Stimulated activated naive CD8-positive, alpha-beta T cell treated with anti-CD3 and anti-CD28 coated beads, Interleukin-15, amount 100 ng/mL, for 72 hours (primary cell): ENCODE results near the gene DLX1.
A peak's percentile ranks its signal among the peaks of the same experiment; 100 is the strongest.

Source experiments
- ATAC-seq: fragments of 150-1000 bp; cut with Tn5 transposase; 2 replicates; pipeline ENCODE4 v1.10.0; 2021; ENCODE audit warnings: mild to moderate bottlenecking, moderate library complexity
- DNase-seq, 2 donors: peaks; one replicate each; pipeline ENCODE4 v3.0.0; 2021 to 2022
- H3K27ac Mint-ChIP-seq, 2 donors: one replicate each; pipeline ENCODE4 v1.8.0; 2022; ENCODE audit warnings: mild to moderate bottlenecking in 2 of 2, mixed read lengths in 2 of 2, moderate library complexity in 2 of 2
- H3K27me3 Mint-ChIP-seq: one replicate; pipeline ENCODE4 v1.8.0; 2022; ENCODE audit warnings: mixed read lengths
- H3K4me1 Mint-ChIP-seq: one replicate; pipeline ENCODE4 v1.8.0; 2022; ENCODE audit warnings: mild to moderate bottlenecking, mixed read lengths
- H3K4me3 Mint-ChIP-seq, 2 donors: one replicate each; pipeline ENCODE4 v1.8.0; 2022; ENCODE audit warnings: mild to moderate bottlenecking in 2 of 2, mixed read lengths in 2 of 2, moderate library complexity in 1 of 2
- H3K9me3 Mint-ChIP-seq, 2 donors: one replicate each; pipeline ENCODE4 v1.8.0; 2022; ENCODE audit warnings: mixed read lengths in 2 of 2

The DLX1 gene

DNA sequence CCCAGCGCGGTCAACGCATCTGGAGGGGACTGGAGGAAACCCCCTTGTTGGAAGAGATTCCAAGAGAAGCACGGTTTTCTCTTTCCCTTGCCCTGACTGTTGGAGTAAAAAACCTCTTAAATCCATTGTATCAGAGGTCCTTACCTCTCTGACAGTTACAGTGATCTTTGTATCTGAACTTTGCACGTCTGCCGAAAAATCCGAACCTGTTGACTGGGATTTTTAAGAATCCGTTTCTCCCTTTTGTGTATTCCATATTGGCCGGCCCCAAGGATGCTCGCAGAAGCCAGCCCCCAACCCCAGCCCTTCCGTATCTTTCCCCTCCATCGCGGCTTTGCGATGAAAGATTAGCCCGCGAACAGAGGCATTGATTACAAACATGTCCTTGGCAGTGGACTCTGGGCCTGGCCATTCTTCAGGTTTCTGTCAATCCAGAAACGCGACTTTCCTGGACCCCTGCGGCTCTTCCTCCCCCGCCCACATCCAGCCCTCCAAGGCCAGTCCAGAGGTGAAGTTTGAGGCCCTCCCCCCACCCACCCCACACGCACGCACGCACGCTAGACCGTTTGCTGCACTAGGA lies 4.6 kb upstream of the DLX1 start:
- Mint-ChIP-seq H3K4me3 (no peak overlapping the region), H3K4me1 (peaks cover 50% of the 10 kb centered on the region), H3K9me3 (no peaks in the 10 kb centered on the region), H3K27me3 (peaks cover 100% of the 10 kb centered on the region), H3K27ac (no peak overlapping the region)
- ATAC-seq: no peak
- DNase-seq: no peak

DNA sequence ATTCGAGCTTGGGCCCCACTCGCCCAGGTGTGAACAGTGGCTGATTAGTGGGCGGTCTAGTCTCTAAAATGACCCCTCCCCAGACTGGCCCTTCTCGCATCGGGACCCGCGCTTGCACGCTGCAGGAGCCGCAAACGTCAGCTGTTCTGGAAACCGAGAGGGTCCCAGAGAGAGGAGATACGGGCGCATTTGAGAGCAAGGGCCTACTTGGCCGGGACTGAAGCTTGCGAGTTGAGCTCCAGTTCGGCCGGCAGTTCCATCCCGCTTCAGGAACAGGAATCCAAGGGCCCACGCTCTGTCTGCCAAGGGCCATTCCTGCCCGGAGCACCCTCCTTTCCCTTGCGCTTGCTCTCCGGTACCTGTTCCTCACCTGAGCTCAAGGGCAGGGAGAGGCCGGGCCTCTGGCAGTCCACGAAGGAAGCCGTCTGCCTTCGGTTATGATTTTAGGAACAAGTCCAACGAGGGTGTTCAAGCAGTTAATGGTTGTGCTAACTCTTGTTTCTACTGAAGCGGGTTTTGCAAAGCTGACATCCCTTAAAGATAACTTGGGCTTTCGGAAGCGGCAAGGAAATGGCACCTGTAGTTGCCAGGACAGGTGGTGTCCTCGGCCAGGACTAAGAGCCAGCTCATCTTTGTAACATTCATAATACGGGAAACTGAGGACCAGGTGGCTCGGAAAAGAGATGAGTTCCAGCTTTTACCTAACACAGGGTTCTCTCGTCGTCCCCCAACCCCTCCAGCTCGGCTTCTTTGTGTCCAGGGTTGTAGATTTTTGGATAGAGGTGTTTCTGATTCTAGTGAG lies 3.9 kb upstream of the DLX1 start:
- Mint-ChIP-seq H3K4me3 (no peak overlapping the region), H3K27ac (no peak overlapping the region), H3K27me3 (peaks cover 100% of the 10 kb centered on the region), H3K4me1 (peaks cover 56% of the 10 kb centered on the region), H3K9me3 (no peaks in the 10 kb centered on the region)
- ATAC-seq (no peak), DNase-seq (no peak)

DNA sequence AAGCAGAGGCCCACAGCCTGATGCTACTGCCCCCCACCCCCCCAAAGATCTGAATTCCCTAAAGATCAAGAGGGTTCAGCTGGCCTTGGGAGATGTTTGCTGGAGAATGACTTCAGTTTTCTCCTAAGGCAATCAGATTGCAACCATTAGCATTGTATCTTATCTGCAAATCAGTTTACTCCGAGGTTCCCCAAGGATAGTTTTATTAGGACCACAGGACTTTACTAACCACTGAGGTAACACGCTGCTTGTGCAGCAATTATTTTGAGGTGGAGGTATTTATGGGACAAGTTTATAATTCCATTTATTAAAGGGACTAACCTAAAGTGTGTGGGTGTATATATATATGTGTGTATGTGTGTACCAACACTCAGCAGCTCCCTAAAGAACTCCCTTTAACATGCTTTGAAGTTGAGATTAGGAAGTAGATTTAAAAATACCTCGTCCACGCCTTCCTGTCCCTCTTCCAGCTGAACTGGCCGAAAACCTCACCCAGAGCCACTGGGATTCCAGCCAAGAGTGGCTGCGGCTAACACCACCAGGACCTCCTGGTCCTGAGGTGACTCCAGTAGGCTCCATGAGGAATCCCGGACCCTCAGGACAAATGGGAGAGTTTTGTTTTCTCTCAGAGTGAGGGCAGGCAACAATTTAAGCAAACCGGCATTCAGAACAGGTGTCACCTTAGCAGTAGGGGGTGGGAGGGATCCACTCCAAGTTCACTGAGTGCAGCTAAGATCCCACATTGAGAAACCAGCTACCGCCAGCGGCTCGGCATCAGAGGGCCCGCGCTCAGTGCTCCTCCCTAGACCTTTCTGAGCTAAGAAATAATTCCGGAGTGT lies 3.0 kb upstream of the DLX1 start:
- DNase-seq (no peak), ATAC-seq (no peak)
- H3K4me1 Mint-ChIP-seq: peaks cover 65% of the 10 kb centered on the region
- H3K4me3 Mint-ChIP-seq: peak overlapping the region in 1 of 2 donors; percentile 68
- H3K9me3 Mint-ChIP-seq: no peaks in the 10 kb centered on the region
- no peak overlapping the region for H3K27ac Mint-ChIP-seq
- H3K27me3 Mint-ChIP-seq: peaks cover 100% of the 10 kb centered on the region

DNA sequence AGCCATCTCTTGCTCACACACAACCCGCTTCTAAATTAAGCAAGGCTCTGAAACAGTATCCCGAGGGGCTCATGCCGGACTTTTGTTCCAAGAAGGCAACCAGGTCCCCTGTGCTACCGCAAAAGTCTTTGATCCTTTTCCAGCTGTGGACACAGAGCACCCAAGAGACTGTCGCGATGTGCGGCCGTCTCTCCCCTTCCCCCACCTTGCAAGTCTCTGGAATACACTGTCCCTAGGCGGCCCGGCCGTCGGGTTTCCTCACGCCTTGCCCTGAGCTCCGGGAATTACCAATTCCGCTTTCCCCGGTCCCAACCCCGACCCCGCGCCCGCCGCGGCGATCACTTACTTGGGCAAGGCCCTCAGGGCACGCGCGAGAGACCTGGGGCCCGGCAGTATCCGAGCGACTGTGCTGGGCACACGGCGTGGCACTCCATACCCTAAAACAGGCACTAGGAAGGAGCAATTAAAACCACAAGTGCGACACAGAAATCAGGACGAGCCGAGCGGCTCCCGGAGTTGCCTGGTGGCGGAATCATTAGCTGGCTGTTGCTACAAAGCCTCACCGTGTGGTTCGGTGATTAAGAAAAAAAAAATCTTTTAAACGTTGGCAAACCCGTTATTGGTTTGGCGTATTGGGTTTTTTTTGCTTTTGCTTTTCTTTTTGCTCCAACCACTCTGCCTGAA lies 2.2 kb upstream of the DLX1 start:
- H3K27me3 Mint-ChIP-seq: peaks cover 100% of the 10 kb centered on the region
- H3K27ac Mint-ChIP-seq: no peak overlapping the region
- H3K4me3 Mint-ChIP-seq: peak overlapping the region; percentile 81 to 89
- peaks cover 73% of the 10 kb centered on the region for H3K4me1 Mint-ChIP-seq
- H3K9me3 Mint-ChIP-seq: no peaks in the 10 kb centered on the region
- DNase-seq (no peak), ATAC-seq (no peak)

DNA sequence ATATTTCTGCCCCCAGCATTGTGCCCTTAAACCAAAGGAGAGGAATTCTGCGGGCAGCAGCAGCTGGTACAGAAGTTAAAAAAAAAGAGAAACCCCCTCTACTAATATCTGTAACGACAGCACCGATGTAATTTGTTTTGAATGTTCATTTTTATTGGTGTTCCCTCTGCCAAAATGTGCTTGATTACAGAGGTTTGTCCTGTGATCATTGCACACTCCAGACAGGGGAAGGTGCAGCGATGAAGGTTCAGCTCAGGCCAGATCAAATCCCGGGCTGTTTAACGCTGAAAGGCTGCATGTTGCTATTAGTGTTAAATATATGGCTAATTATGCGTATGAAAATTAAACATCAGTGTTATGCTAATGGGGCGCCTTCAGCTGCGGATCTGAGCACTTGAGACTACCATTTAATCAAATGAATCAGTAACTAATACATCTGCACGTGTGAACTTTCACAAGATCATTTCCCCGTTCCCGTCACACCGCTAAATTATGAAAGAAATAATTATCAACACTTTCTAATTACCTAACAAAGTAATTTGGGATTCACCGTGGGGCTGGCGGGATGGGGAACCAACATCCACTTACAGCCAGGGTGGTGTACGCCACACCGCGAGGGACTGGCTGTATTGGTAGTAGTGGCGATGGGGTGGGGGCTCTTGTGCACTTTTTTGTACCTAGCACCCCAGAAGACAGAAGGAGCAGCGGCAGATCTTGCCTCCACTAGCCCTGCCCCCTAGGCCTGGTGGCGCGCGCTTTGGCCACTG lies 1.5 kb upstream of the DLX1 start:
- DNase-seq (no peak), ATAC-seq (no peak)
- H3K27me3 Mint-ChIP-seq: peaks cover 100% of the 10 kb centered on the region
- no peaks in the 10 kb centered on the region for H3K9me3 Mint-ChIP-seq
- no peak overlapping the region for H3K27ac Mint-ChIP-seq
- H3K4me1 Mint-ChIP-seq: peaks cover 80% of the 10 kb centered on the region
- peak overlapping the region; percentile 81 to 89 for H3K4me3 Mint-ChIP-seq

DNA sequence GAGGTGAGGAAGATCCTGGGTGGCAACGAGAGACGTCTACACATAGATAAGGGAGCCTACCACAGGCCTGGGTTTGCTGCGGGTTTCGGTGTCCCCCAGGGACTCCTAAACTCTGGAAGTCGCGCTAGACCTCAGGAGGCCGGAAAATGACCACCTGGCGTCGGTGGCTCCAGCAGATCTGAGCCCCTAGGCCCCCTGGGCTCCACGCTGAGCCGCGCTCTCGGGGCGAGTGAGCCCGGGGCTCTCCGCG lies 987 bp upstream of the DLX1 start:
- H3K27me3 Mint-ChIP-seq: peaks cover 100% of the 10 kb centered on the region
- peak; percentile 13 for ATAC-seq
- no peak overlapping the region for H3K27ac Mint-ChIP-seq
- peaks cover 80% of the 10 kb centered on the region for H3K4me1 Mint-ChIP-seq
- H3K4me3 Mint-ChIP-seq: peak overlapping the region; percentile 81 to 89
- H3K9me3 Mint-ChIP-seq: no peaks in the 10 kb centered on the region
- peak in 1 of 2 donors; percentile 26 for DNase-seq

DNA sequence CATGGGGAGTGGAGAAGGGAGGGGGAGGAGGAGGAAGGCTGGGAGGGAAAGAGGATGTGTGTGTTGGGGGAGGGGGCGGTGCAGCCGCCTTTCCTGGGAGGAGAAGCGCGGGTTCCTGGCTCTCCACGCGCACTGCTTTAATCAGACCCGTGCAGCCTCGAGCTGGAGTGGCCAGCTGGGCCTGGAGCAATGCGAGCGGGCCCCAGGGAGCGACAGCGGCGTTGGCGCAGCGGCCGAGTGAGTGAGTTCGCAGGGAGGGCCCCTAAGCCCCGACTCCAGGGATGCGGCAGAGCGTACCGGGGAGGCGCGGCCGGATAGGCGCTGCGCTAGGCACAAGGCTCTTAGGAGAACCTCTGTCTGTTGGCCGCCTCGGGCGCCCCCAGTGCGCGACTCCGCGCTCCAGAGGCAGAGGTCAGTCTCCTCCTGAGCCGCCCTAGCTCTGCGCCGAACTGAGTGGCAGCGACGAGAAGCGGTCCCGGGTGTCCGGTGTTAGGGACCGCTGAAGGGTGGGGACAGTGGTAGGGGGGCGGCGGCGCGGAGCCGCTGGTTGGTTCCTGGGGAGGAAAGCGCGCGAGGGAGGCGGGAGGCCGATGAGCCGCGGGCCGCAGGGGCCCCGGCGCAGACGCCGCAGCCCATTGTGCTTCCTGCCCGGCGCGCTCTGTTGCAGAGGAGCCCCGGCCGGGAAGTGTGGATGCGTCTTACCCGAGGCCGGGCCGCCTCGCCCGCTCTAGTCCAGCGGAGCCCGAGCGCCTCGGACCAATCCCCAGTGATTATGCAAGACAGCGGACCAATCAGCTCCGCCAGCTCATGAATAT lies 455 bp upstream of the DLX1 start:
- Mint-ChIP-seq H3K4me1 (peaks cover 83% of the 10 kb centered on the region), H3K27ac (peak overlapping the region in 1 of 2 donors; percentile 33)

DNA sequence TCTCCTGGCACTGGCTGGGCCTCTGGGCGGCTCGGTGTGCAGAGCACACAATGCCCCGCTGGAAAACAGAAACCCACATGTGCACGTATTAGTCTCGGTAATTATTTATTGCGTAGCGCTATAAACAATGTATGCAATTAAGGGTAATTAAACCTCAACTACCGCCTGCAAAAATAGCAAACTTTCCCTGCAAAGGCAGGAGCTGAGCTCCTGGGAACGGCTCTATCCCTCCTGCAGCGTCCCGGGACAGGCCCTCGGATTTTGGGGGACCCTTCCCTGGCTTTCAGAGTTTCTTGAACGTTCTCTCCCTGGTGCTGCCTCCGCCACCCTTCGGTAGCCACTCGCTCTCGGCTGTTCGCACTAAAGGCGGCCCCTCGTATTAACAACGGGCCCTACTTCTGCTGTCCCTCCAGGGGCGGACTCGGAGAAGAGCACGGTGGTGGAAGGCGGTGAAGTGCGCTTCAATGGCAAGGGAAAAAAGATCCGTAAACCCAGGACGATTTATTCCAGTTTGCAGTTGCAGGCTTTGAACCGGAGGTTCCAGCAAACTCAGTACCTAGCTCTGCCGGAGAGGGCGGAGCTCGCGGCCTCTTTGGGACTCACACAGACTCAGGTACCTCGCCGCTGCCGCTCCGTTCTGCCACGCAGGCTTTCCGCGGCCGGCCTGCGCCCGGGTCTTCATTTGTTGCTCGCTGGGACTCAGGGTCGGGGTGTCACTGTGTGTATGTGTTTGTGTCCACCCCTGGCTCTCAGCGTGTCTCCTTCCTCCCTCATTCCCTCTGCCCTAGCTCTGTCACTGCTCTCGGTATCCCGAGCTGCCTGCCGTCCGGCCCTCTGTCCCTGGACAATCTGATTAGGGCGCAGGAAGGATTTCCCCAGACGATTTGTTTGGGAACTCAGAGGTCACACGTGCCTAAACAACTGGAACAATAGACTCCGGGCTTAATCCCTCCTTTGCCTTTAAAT lies 1.2 kb downstream of the DLX1 start:
- Mint-ChIP-seq H3K4me1 (peaks cover 81% of the 10 kb centered on the region), H3K27ac (peak overlapping the region in 1 of 2 donors; percentile 67), H3K27me3 (peaks cover 100% of the 10 kb centered on the region), H3K4me3 (peak overlapping the region; percentile 81 to 89), H3K9me3 (no peaks in the 10 kb centered on the region)
- ATAC-seq (peak; percentile 69), DNase-seq (peak; percentile 63 to 67)

More for the DNA sequence above, 455 bp upstream of the DLX1 start:
- H3K4me3 Mint-ChIP-seq: peak overlapping the region; percentile 81 to 89
- no peaks in the 10 kb centered on the region for H3K9me3 Mint-ChIP-seq
- H3K27me3 Mint-ChIP-seq: peaks cover 100% of the 10 kb centered on the region
- ATAC-seq (peak; percentile 82), DNase-seq (peak; percentile 60 to 70)

DNA sequence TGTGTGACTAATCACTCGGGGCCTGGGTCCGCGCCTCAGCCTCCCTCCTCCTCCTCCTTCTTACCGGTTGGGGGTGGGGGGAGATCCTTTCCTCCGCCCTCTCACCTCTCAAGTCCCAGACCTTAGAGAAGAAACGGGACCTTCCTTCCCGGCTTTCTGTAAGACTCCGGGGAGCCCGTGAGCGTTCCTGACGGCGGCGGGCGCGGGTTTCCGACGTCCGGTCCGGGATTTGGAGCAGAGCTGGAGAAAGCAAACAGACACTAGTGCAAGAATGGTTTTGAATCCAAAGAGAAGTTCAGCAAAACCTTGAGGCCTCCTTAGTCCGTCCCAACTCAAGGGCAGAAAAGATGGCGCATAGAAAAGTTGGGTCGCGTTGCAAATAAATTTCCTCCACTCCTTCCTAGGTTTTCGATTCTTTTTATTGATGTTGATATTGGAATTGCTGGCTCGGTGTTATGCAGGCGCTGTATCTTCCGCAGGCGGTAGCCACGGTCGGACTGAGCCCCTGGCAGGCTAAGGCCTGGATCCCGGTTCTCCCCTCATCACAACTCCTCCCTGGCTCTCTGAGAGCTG lies 2.0 kb downstream of the DLX1 start:
- Mint-ChIP-seq H3K9me3 (no peaks in the 10 kb centered on the region), H3K4me3 (peak overlapping the region; percentile 81 to 89), H3K27me3 (peaks cover 100% of the 10 kb centered on the region), H3K4me1 (peaks cover 78% of the 10 kb centered on the region), H3K27ac (peak overlapping the region in 1 of 2 donors; percentile 67)
- ATAC-seq (no peak), DNase-seq (no peak)

DNA sequence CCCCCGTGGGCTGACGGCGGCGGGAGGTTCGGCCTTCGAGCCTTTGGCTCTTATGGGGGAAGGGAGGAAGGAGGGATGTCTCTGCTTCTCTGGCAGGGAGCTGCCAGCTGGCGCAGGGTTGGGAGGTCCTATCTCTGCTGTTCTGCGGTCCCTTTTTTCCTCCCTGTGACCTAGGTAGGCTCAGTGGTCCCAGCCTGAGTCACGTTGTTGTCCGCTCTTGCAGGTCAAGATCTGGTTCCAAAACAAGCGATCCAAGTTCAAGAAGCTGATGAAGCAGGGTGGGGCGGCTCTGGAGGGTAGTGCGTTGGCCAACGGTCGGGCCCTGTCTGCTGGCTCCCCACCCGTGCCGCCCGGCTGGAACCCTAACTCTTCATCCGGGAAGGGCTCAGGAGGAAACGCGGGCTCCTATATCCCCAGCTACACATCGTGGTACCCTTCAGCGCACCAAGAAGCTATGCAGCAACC lies 2.5 kb downstream of the DLX1 start:
- peak in 1 of 2 donors; percentile 22 for DNase-seq
- ATAC-seq: no peak
- Mint-ChIP-seq H3K27ac (peak overlapping the region in 1 of 2 donors; percentile 20), H3K4me3 (peak overlapping the region; percentile 41 to 67), H3K4me1 (peaks cover 77% of the 10 kb centered on the region), H3K9me3 (no peaks in the 10 kb centered on the region), H3K27me3 (peaks cover 100% of the 10 kb centered on the region)

DNA sequence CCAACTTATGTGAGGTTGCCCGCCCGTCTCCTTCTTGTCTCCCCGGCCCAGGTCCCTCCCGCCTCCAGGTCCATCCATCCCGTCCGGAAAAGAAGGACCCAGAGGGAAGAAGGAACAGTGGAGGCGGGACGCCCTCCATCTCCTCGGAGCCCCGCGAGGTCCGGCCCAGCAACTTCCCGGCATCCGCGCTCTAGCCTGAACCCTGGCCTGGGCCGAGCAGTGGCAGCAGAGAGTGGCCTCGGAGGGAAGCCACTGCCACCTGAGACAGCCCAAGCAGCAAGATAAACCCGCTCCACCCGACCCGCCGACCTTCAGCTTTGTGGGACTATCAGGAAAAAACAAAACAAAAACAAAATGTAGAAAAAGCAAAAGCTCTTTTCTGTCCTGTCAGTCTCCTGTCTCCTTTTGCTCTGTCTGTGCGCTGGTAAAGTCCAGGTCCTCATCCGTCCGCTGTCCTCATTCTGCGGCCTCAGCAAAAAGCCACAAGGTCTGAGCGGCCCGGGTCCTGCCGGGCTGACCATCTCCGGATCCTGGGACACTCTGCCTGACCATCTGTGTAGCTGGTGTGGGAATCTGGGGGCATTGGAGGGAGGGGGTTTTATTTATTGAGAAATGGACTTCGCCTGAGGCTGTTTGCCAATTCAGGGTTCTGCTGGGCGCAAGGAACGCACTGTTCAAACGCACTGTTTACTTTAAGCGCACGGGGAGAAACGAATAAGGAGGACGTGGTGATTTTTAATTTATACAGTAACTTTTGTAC lies 3.1 kb downstream of the DLX1 start:
- DNase-seq (peak in 1 of 2 donors; percentile 19), ATAC-seq (no peak)
- H3K4me3 Mint-ChIP-seq: peak overlapping the region; percentile 33 to 67
- peaks cover 100% of the 10 kb centered on the region for H3K27me3 Mint-ChIP-seq
- peak overlapping the region in 1 of 2 donors; percentile 20 for H3K27ac Mint-ChIP-seq
- no peaks in the 10 kb centered on the region for H3K9me3 Mint-ChIP-seq
- H3K4me1 Mint-ChIP-seq: peaks cover 77% of the 10 kb centered on the region

DNA sequence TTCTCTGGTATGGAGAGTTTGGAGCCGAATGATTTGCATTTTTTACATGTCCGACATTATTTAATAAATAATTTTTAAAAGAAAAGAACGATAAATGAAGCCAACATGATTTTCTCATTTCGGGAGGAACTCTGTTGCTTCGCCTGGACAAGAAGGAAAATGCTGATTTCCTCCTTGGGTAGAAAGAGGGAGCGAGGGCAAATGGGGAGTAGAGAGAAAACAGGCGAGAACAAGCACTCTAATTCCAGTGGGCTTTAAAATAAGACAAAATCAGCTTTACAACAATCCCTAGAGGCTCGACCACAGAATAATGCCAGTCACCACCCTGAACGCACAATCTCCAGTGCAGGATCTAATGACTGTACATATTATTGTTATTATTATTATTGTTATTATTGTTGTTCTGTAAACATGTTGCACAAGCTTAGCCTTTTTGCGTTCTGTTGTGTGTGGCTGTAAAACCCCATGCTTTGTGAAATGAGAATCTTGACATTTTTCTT lies 3.7 kb downstream of the DLX1 start:
- Mint-ChIP-seq H3K27me3 (peaks cover 100% of the 10 kb centered on the region), H3K27ac (no peak overlapping the region), H3K9me3 (no peaks in the 10 kb centered on the region), H3K4me1 (peaks cover 71% of the 10 kb centered on the region), H3K4me3 (no peak overlapping the region)
- no peak for ATAC-seq
- no peak for DNase-seq
